ENCODE results near the gene NT5M.

DNA sequence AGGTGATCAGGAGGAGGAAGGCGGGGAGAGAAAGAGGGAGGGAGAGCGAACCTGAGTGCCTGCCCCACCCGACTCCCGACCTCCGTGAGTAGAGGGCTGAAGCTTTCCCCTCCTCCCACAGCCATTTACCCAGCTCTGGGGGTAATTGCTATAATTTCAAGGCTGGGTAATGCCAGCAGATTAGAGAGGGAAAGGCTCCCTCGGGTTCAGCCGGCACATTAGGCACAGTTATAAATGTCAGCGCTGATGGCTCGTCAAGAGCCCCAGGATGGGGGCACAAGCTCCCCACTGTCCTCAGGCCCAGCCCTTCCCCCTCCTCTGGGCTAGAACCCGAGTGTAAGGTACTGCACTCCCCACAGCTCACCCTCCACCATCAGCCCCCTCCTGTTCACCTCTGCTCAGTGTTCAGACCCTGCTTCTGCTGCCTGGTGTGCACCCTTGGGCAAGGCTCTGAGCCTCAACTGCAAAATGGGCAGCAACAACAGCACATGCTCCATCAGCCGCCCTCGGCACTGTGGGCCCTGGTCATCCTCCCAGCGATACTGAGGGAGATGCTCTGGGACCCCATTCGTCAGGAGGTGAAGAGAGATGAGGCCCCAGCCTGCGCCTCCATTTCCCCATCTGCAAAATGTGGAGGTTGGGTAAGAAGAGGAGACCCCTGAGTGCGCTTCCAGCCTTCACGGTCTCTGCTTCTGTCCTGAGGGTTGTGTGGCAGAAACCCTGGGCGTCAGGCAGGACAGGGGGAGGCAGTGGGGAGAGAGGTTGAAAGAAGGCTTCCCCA, 77.2 kb downstream of the NT5M start:
- TF ChIP-seq, protein P1, sequence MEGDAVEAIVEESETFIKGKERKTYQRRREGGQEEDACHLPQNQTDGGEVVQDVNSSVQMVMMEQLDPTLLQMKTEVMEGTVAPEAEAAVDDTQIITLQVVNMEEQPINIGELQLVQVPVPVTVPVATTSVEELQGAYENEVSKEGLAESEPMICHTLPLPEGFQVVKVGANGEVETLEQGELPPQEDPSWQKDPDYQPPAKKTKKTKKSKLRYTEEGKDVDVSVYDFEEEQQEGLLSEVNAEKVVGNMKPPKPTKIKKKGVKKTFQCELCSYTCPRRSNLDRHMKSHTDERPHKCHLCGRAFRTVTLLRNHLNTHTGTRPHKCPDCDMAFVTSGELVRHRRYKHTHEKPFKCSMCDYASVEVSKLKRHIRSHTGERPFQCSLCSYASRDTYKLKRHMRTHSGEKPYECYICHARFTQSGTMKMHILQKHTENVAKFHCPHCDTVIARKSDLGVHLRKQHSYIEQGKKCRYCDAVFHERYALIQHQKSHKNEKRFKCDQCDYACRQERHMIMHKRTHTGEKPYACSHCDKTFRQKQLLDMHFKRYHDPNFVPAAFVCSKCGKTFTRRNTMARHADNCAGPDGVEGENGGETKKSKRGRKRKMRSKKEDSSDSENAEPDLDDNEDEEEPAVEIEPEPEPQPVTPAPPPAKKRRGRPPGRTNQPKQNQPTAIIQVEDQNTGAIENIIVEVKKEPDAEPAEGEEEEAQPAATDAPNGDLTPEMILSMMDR (IDR thresholded peaks at IDR 0.05) = no peak
- no peak for TF ChIP-seq ZFX (IDR thresholded peaks at IDR 0.05; ENCODE audit: borderline replicate concordance)

Measured in 22Rv1 (cell line).